ENCODE results near the gene IZUMO2. TPM values are rescaled to one million over a fixed set of nuclear protein-coding genes. Genes with fewer than 3 reads are reported as not detected.

The IZUMO2 gene
- total and polyA plus RNA-seq, 2 donors (not counting 1 experiment from before 2014, with no cell fraction given): not detected

DNA sequence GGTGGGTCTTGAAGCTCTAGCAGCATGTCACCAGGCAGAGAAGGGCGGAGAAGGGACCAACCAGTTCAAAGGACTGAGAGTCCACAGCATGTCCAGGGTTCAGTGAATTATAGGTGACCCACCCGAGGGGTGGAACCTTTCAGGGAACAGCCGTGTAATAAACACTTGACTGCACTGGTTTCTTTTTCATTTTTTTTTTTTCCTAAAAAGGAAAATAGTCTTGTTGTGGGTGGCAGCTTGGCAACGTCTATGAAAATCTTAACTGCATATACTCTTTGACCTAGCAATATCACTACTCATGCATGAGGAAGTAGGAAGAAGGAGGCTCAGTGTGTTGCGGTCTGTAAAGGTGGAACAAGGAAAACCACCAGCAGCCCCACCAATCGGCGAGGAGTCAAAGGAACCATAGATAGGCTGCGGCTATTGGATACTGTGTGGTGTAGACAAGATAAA lies 27.4 kb upstream of the IZUMO2 start:
- WGBS (ENCODE audit: insufficient coverage): 68% methylated on average over 3 of the region's 8 CpGs
- H3K36me3 ChIP-seq (replicated peaks in 1 of 2; ENCODE audit: control extremely low read depth in 1 of 2, control insufficient read depth in 1 of 2, extremely low read depth in 1 of 2, insufficient read depth in 2 of 2, low read length in 1 of 2): no peaks in the 10 kb centered on the region
- intact Hi-C loops (cut with micrococcal nuclease): no loop called here
- ChIA-PET POLR2A (no interaction called here), CTCF (interaction anchor here (0.6 to 0.7 kb wide), 2 partner anchors 26 to 61 kb away, joined by 3 read pairs; no protein-coding TSS in a partner anchor)
- no peak for ATAC-seq (ENCODE audit: low read depth)
- H3K9ac ChIP-seq (ENCODE audit: low read length): no peak overlapping the region
- H3K79me2 ChIP-seq (ENCODE audit: control insufficient read depth, insufficient read depth, low read length): no peaks in the 10 kb centered on the region
- H2AFZ ChIP-seq (ENCODE audit: insufficient read depth, low read depth, low read length, poor library complexity, severe bottlenecking): no peak overlapping the region
- DNase-seq: no peak
- H3K4me1 Mint-ChIP-seq: no peaks in the 10 kb centered on the region
- H3K27ac Mint-ChIP-seq: no peak overlapping the region
- no peaks in the 10 kb centered on the region for H4K20me1 ChIP-seq (ENCODE audit: control insufficient read depth, insufficient read depth, low read length, poor library complexity, severe bottlenecking)
- peaks cover 6% of the 10 kb centered on the region for H3K9me3 Mint-ChIP-seq (ENCODE audit: insufficient read depth)
- no peak overlapping the region for H3K4me3 ChIP-seq (ENCODE audit: control extremely low read depth in 1 of 5, extremely low read depth in 1 of 5, insufficient read depth in 1 of 5, low read depth in 2 of 5, low read length in 4 of 5)
- H3K27me3 ChIP-seq (replicated peaks in 1 of 4; ENCODE audit: control extremely low read depth in 1 of 4, control insufficient read depth in 3 of 4, insufficient read depth in 4 of 4, low read length in 3 of 4): peaks cover 0 to 5% (median 0%) of the 10 kb centered on the region in 4 experiments
- no peak overlapping the region for H3K4me2 ChIP-seq (replicated peaks; ENCODE audit: low read depth, low read length, poor library complexity, severe bottlenecking)
- no peaks in the 10 kb centered on the region for H3K4me1 ChIP-seq (ENCODE audit: control insufficient read depth in 2 of 2, insufficient read depth in 2 of 2, low read length in 2 of 2)
- TF ChIP-seq, protein P1, sequence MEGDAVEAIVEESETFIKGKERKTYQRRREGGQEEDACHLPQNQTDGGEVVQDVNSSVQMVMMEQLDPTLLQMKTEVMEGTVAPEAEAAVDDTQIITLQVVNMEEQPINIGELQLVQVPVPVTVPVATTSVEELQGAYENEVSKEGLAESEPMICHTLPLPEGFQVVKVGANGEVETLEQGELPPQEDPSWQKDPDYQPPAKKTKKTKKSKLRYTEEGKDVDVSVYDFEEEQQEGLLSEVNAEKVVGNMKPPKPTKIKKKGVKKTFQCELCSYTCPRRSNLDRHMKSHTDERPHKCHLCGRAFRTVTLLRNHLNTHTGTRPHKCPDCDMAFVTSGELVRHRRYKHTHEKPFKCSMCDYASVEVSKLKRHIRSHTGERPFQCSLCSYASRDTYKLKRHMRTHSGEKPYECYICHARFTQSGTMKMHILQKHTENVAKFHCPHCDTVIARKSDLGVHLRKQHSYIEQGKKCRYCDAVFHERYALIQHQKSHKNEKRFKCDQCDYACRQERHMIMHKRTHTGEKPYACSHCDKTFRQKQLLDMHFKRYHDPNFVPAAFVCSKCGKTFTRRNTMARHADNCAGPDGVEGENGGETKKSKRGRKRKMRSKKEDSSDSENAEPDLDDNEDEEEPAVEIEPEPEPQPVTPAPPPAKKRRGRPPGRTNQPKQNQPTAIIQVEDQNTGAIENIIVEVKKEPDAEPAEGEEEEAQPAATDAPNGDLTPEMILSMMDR (IDR thresholded peaks at IDR 0.05): no peak
- TF ChIP-seq EZH2 (IDR thresholded peaks at IDR 0.05; ENCODE audit: borderline replicate concordance, insufficient read depth, low read depth, low read length, poor library complexity, severe bottlenecking): no peak
- H3K9me3 ChIP-seq (ENCODE audit: control extremely low read depth in 1 of 3, control insufficient read depth in 2 of 3, insufficient read depth in 1 of 3, low read length in 2 of 3): peaks cover 0 to 8% (median 0%) of the 10 kb centered on the region in 3 donors
- H3K27ac ChIP-seq (ENCODE audit: low read length in 2 of 2): no peak overlapping the region
- no peak overlapping the region for H3K4me3 Mint-ChIP-seq
- peaks cover 30% of the 10 kb centered on the region for H3K27me3 Mint-ChIP-seq

DNA sequence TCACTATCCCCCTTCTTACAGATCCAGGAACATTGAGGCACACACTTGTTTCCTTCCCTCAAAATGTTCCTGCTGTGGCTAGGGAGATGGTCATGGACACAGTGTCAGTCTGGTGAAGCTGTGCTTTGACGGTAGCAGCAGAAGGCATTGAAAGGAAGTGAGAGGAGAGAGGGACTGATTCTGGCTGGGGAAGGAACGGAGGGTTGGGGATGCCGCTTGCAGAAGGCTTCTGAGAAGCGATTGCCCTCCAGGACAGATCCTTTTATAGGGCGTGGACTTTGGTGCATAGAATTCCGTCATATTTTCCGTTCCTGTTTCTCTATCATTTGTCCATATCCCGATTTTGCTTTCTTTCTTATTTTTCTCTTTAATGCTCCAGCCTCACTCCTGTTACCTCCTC lies 26.2 kb upstream of the IZUMO2 start:
- no peak overlapping the region for H3K9ac ChIP-seq (ENCODE audit: low read length)
- H4K20me1 ChIP-seq (ENCODE audit: control insufficient read depth, insufficient read depth, low read length, poor library complexity, severe bottlenecking): no peaks in the 10 kb centered on the region
- POLR2A ChIA-PET: no interaction called here
- no peak overlapping the region for H3K27ac ChIP-seq (ENCODE audit: low read length in 2 of 2)
- ATAC-seq (ENCODE audit: low read depth): no peak
- H3K27me3 Mint-ChIP-seq: peaks cover 26% of the 10 kb centered on the region
- no peak overlapping the region for H2AFZ ChIP-seq (ENCODE audit: insufficient read depth, low read depth, low read length, poor library complexity, severe bottlenecking)
- H3K36me3 ChIP-seq (replicated peaks in 1 of 2; ENCODE audit: control extremely low read depth in 1 of 2, control insufficient read depth in 1 of 2, extremely low read depth in 1 of 2, insufficient read depth in 2 of 2, low read length in 1 of 2): no peaks in the 10 kb centered on the region
- H3K79me2 ChIP-seq (ENCODE audit: control insufficient read depth, insufficient read depth, low read length): no peaks in the 10 kb centered on the region
- H3K4me3 Mint-ChIP-seq: no peak overlapping the region
- WGBS (ENCODE audit: insufficient coverage): 72% methylated on average over 8 of the region's 8 CpGs
- CTCF ChIA-PET: no interaction called here
- TF ChIP-seq EZH2 (IDR thresholded peaks at IDR 0.05; ENCODE audit: borderline replicate concordance, insufficient read depth, low read depth, low read length, poor library complexity, severe bottlenecking): no peak
- TF ChIP-seq, protein P1 (IDR thresholded peaks at IDR 0.05): no peak
- H3K9me3 ChIP-seq (ENCODE audit: control extremely low read depth in 1 of 3, control insufficient read depth in 2 of 3, insufficient read depth in 1 of 3, low read length in 2 of 3): peaks cover 0 to 8% (median 0%) of the 10 kb centered on the region in 3 donors
- intact Hi-C loops (cut with micrococcal nuclease): no loop called here
- DNase-seq: no peak
- H3K4me1 ChIP-seq (ENCODE audit: control insufficient read depth in 2 of 2, insufficient read depth in 2 of 2, low read length in 2 of 2): no peaks in the 10 kb centered on the region
- no peaks in the 10 kb centered on the region for H3K4me1 Mint-ChIP-seq
- no peak overlapping the region for H3K4me2 ChIP-seq (replicated peaks; ENCODE audit: low read depth, low read length, poor library complexity, severe bottlenecking)
- H3K27ac Mint-ChIP-seq: no peak overlapping the region
- H3K27me3 ChIP-seq (replicated peaks in 1 of 4; ENCODE audit: control extremely low read depth in 1 of 4, control insufficient read depth in 3 of 4, insufficient read depth in 4 of 4, low read length in 3 of 4): no peaks in the 10 kb centered on the region
- H3K4me3 ChIP-seq (ENCODE audit: control extremely low read depth in 1 of 5, extremely low read depth in 1 of 5, insufficient read depth in 1 of 5, low read depth in 2 of 5, low read length in 4 of 5): no peak overlapping the region
- peaks cover 6% of the 10 kb centered on the region for H3K9me3 Mint-ChIP-seq (ENCODE audit: insufficient read depth)
